GM18499 (cell line): ENCODE measurements around the gene POC1B.

Experiments used
- ATAC-seq: cut with Tn5 transposase; IDR thresholded peaks from one replicate; pipeline ENCODE4 v1.9.1; 2021; ENCODE audit warnings: moderate number of reproducible peaks; ENCODE audit not compliant: insufficient read depth, unreplicated experiment

Gene POC1B

GRCh38 chr12:89499857-89500256 lies 26.0 kb downstream of the POC1B start:
- no peak for ATAC-seq

GRCh38 chr12:89497467-89497866 lies 28.4 kb downstream of the POC1B start:
- no peak for ATAC-seq

- no peak for ATAC-seq
Measured at GRCh38 chr12:89497005-89497404, 28.8 kb downstream of the POC1B start.

- peak; percentile 69 for ATAC-seq
Measured at GRCh38 chr12:89494411-89495231, 31.2 kb downstream of the POC1B start.

GRCh38 chr12:89493670-89494302 lies 32.1 kb downstream of the POC1B start:
- ATAC-seq: no peak

- no peak for ATAC-seq
Measured at GRCh38 chr12:89492883-89493282, 33.0 kb downstream of the POC1B start.

- no peak for ATAC-seq
Measured at GRCh38 chr12:89490922-89491321, 34.9 kb downstream of the POC1B start.

GRCh38 chr12:89486264-89486663 lies 39.6 kb downstream of the POC1B start:
- no peak for ATAC-seq

GRCh38 chr12:89484470-89484869 lies 41.4 kb downstream of the POC1B start:
- ATAC-seq: no peak

GRCh38 chr12:89481213-89481914 lies 44.5 kb downstream of the POC1B start:
- no peak for ATAC-seq

- no peak for ATAC-seq
Measured at GRCh38 chr12:89479982-89480381, 45.9 kb downstream of the POC1B start.

- ATAC-seq: no peak
Measured at GRCh38 chr12:89477633-89478279, 48.1 kb downstream of the POC1B start.

- no peak for ATAC-seq
Measured at GRCh38 chr12:89476904-89477595, 48.8 kb downstream of the POC1B start.

- no peak for ATAC-seq
Measured at GRCh38 chr12:89476232-89476631, 49.6 kb downstream of the POC1B start.

GRCh38 chr12:89475203-89475990 lies 50.5 kb downstream of the POC1B start:
- peak; percentile 38 for ATAC-seq

GRCh38 chr12:89474615-89475014 lies 51.2 kb downstream of the POC1B start:
- no peak for ATAC-seq

- no peak for ATAC-seq
Measured at GRCh38 chr12:89472508-89472907, 53.3 kb downstream of the POC1B start.

GRCh38 chr12:89470741-89471509 lies 54.9 kb downstream of the POC1B start:
- ATAC-seq: peak; percentile 33

GRCh38 chr12:89469361-89469760 lies 56.5 kb downstream of the POC1B start:
- ATAC-seq: peak; percentile 52
